ENCODE results near the gene PERP.

The PERP gene

DNA sequence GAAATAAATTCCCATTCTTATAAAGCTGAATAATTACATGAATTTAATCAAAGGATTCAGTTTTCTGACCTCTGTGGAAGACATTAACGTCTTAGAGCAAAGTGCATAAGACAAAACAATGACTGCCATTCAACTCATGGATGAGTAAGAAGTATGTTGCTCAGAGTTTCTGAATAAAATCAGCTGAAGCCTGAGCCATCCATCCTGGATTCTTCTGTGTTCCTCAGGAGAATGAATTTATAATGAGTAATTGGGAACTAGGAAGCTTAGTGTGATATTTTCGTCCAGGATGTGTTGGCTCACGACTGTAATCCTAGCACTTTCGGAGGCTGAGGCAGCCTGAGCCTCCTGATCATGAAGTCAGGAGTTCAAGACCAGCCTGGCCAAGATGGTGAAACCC is 62.8 kb downstream of the PERP start:
- DNase-seq = no peak
